ENCODE measurements around the gene REEP3.

The REEP3 gene

GRCh38 chr10:63506554-63506953 is 14.6 kb upstream of the REEP3 start:
- no peak for DNase-seq (ENCODE audit: low read depth)

GRCh38 chr10:63515002-63515763 is 6.0 kb upstream of the REEP3 start:
- no peak for DNase-seq (ENCODE audit: low read depth)

GRCh38 chr10:63516207-63516606 is 5.0 kb upstream of the REEP3 start:
- no peak for DNase-seq (ENCODE audit: low read depth)

GRCh38 chr10:63518690-63519288 is 2.4 kb upstream of the REEP3 start:
- no peak for DNase-seq (ENCODE audit: low read depth)

- DNase-seq (ENCODE audit: low read depth) = peak; percentile 21
Measured at GRCh38 chr10:63521416-63522276, 445 bp downstream of the REEP3 start.

GRCh38 chr10:63522277-63522687 is 1.1 kb downstream of the REEP3 start:
- DNase-seq (ENCODE audit: low read depth) = no peak

- no peak for DNase-seq (ENCODE audit: low read depth)
Measured at GRCh38 chr10:63522995-63523394, 1.8 kb downstream of the REEP3 start.

GRCh38 chr10:63525021-63525420 is 3.8 kb downstream of the REEP3 start:
- no peak for DNase-seq (ENCODE audit: low read depth)

GRCh38 chr10:63527401-63527800 is 6.2 kb downstream of the REEP3 start:
- DNase-seq (ENCODE audit: low read depth) = no peak

GRCh38 chr10:63528084-63528744 is 7.0 kb downstream of the REEP3 start:
- DNase-seq (ENCODE audit: low read depth) = no peak

- DNase-seq (ENCODE audit: low read depth) = no peak
Measured at GRCh38 chr10:63530409-63530808, 9.2 kb downstream of the REEP3 start.

- DNase-seq (ENCODE audit: low read depth) = no peak
Measured at GRCh38 chr10:63534723-63535122, 13.5 kb downstream of the REEP3 start.

GRCh38 chr10:63536698-63537097 is 15.5 kb downstream of the REEP3 start:
- DNase-seq (ENCODE audit: low read depth) = no peak

- no peak for DNase-seq (ENCODE audit: low read depth)
Measured at GRCh38 chr10:63537536-63537935, 16.3 kb downstream of the REEP3 start.

GRCh38 chr10:63539377-63539776 is 18.2 kb downstream of the REEP3 start:
- DNase-seq (ENCODE audit: low read depth) = no peak

GRCh38 chr10:63539994-63540393 is 18.8 kb downstream of the REEP3 start:
- DNase-seq (ENCODE audit: low read depth) = no peak

- no peak for DNase-seq (ENCODE audit: low read depth)
Measured at GRCh38 chr10:63542835-63543575, 21.8 kb downstream of the REEP3 start.

- no peak for DNase-seq (ENCODE audit: low read depth)
Measured at GRCh38 chr10:63543576-63543962, 22.4 kb downstream of the REEP3 start.

- no peak for DNase-seq (ENCODE audit: low read depth)
Measured at GRCh38 chr10:63544418-63544817, 23.2 kb downstream of the REEP3 start.

GRCh38 chr10:63547628-63548360 is 26.6 kb downstream of the REEP3 start:
- no peak for DNase-seq (ENCODE audit: low read depth)

GRCh38 chr10:63548860-63549259 is 27.7 kb downstream of the REEP3 start:
- DNase-seq (ENCODE audit: low read depth) = no peak
